ENCODE measurements around the gene SETDB2. TPM values are rescaled to one million over a fixed set of nuclear protein-coding genes. Genes with fewer than 3 reads are reported as not detected.
A peak's percentile ranks its signal among the peaks of the same experiment; 100 is the strongest.

Gene SETDB2
- total RNA-seq, 1 experiment from 2014 or later = 5.9 TPM

DNA sequence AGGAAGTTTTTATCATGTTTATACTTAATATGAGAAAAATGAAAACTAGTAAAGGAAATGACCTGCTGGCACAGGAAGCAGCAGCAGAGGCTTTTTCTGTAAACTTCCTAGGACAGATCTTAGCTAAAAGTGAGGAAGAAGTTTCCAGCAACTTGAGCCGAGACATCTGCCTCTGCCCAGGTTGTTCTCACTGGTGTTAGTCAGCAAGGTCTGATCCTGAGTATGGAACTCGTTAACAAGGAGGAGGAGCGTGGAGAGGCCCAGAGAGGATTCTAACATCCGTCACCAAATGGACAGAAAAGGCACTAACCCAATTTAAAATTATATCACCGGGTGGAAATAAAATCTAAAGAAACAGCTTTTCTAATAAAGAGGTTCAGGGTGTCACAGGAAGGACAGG is 95.2 kb downstream of the SETDB2 start:
- Mint-ChIP-seq H3K4me1 (no peaks in the 10 kb centered on the region), H3K27me3 (ENCODE audit: low read depth) (no peaks in the 10 kb centered on the region), H3K4me3 (no peak overlapping the region), H3K27ac (no peak overlapping the region), H3K9me3 (no peaks in the 10 kb centered on the region), H3K36me3 (peaks cover 26% of the 10 kb centered on the region)
- CTCF ChIA-PET = no interaction called here
- TF ChIP-seq, protein P1, sequence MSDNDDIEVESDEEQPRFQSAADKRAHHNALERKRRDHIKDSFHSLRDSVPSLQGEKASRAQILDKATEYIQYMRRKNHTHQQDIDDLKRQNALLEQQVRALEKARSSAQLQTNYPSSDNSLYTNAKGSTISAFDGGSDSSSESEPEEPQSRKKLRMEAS (CRISPR knock-in tag; IDR thresholded peaks at IDR 0.05) = no peak
- no peak for TF ChIP-seq JAZF1 (CRISPR knock-in tag; IDR thresholded peaks at IDR 0.05)
- TF ChIP-seq ZNF232 (CRISPR knock-in tag; IDR thresholded peaks at IDR 0.05) = no peak
- ATAC-seq (no peak), DNase-seq (ENCODE audit: low spot score) (no peak)
- POLR2A ChIA-PET = no interaction called here

DNA sequence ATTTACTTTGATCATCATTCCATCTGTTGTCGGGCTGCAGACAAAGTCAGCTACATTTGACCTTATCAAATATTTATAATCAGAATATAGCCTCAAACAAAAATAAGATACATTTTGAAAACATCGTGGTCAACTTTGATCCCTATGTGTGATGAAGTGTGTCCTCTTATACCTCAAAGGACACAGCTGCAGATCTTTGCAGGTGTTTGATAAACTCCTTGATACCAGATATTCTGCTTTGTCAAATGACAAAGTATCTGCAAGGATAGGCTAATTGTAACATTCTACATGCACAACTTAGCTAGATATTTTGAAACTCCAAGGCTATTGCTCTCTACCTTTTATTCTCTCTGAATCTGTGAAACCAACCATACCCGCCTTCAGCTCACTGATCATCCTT is 95.7 kb downstream of the SETDB2 start:
- Mint-ChIP-seq H3K4me3 (no peak overlapping the region), H3K27ac (no peak overlapping the region), H3K27me3 (ENCODE audit: low read depth) (no peaks in the 10 kb centered on the region), H3K9me3 (no peaks in the 10 kb centered on the region), H3K4me1 (no peaks in the 10 kb centered on the region), H3K36me3 (peaks cover 29% of the 10 kb centered on the region)
- CTCF ChIA-PET = no interaction called here
- POLR2A ChIA-PET = no interaction called here
- DNase-seq (ENCODE audit: low spot score) (no peak), ATAC-seq (no peak)
- TF ChIP-seq PRRX2 (CRISPR knock-in tag; IDR thresholded peaks at IDR 0.05) (no peak), ZNF219 (CRISPR knock-in tag; IDR thresholded peaks at IDR 0.05; ENCODE audit: borderline replicate concordance) (no peak), ZBTB21 (CRISPR knock-in tag; IDR thresholded peaks at IDR 0.05; ENCODE audit: borderline replicate concordance) (no peak)
- TF ChIP-seq, protein P2, sequence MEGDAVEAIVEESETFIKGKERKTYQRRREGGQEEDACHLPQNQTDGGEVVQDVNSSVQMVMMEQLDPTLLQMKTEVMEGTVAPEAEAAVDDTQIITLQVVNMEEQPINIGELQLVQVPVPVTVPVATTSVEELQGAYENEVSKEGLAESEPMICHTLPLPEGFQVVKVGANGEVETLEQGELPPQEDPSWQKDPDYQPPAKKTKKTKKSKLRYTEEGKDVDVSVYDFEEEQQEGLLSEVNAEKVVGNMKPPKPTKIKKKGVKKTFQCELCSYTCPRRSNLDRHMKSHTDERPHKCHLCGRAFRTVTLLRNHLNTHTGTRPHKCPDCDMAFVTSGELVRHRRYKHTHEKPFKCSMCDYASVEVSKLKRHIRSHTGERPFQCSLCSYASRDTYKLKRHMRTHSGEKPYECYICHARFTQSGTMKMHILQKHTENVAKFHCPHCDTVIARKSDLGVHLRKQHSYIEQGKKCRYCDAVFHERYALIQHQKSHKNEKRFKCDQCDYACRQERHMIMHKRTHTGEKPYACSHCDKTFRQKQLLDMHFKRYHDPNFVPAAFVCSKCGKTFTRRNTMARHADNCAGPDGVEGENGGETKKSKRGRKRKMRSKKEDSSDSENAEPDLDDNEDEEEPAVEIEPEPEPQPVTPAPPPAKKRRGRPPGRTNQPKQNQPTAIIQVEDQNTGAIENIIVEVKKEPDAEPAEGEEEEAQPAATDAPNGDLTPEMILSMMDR (IDR thresholded peaks at IDR 0.05) = no peak
- TF ChIP-seq, protein P3, sequence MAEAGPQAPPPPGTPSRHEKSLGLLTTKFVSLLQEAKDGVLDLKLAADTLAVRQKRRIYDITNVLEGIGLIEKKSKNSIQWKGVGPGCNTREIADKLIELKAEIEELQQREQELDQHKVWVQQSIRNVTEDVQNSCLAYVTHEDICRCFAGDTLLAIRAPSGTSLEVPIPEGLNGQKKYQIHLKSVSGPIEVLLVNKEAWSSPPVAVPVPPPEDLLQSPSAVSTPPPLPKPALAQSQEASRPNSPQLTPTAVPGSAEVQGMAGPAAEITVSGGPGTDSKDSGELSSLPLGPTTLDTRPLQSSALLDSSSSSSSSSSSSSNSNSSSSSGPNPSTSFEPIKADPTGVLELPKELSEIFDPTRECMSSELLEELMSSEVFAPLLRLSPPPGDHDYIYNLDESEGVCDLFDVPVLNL (CRISPR knock-in tag; IDR thresholded peaks at IDR 0.05; ENCODE audit: borderline replicate concordance, low read depth) = no peak
- TF ChIP-seq, protein P4, sequence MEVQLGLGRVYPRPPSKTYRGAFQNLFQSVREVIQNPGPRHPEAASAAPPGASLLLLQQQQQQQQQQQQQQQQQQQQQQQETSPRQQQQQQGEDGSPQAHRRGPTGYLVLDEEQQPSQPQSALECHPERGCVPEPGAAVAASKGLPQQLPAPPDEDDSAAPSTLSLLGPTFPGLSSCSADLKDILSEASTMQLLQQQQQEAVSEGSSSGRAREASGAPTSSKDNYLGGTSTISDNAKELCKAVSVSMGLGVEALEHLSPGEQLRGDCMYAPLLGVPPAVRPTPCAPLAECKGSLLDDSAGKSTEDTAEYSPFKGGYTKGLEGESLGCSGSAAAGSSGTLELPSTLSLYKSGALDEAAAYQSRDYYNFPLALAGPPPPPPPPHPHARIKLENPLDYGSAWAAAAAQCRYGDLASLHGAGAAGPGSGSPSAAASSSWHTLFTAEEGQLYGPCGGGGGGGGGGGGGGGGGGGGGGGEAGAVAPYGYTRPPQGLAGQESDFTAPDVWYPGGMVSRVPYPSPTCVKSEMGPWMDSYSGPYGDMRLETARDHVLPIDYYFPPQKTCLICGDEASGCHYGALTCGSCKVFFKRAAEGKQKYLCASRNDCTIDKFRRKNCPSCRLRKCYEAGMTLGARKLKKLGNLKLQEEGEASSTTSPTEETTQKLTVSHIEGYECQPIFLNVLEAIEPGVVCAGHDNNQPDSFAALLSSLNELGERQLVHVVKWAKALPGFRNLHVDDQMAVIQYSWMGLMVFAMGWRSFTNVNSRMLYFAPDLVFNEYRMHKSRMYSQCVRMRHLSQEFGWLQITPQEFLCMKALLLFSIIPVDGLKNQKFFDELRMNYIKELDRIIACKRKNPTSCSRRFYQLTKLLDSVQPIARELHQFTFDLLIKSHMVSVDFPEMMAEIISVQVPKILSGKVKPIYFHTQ (CRISPR knock-in tag; IDR thresholded peaks at IDR 0.05) = no peak
- TF ChIP-seq, protein P5, sequence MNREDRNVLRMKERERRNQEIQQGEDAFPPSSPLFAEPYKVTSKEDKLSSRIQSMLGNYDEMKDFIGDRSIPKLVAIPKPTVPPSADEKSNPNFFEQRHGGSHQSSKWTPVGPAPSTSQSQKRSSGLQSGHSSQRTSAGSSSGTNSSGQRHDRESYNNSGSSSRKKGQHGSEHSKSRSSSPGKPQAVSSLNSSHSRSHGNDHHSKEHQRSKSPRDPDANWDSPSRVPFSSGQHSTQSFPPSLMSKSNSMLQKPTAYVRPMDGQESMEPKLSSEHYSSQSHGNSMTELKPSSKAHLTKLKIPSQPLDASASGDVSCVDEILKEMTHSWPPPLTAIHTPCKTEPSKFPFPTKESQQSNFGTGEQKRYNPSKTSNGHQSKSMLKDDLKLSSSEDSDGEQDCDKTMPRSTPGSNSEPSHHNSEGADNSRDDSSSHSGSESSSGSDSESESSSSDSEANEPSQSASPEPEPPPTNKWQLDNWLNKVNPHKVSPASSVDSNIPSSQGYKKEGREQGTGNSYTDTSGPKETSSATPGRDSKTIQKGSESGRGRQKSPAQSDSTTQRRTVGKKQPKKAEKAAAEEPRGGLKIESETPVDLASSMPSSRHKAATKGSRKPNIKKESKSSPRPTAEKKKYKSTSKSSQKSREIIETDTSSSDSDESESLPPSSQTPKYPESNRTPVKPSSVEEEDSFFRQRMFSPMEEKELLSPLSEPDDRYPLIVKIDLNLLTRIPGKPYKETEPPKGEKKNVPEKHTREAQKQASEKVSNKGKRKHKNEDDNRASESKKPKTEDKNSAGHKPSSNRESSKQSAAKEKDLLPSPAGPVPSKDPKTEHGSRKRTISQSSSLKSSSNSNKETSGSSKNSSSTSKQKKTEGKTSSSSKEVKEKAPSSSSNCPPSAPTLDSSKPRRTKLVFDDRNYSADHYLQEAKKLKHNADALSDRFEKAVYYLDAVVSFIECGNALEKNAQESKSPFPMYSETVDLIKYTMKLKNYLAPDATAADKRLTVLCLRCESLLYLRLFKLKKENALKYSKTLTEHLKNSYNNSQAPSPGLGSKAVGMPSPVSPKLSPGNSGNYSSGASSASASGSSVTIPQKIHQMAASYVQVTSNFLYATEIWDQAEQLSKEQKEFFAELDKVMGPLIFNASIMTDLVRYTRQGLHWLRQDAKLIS (CRISPR knock-in tag; IDR thresholded peaks at IDR 0.05; ENCODE audit: borderline replicate concordance) = no peak
- TF ChIP-seq, protein P6, sequence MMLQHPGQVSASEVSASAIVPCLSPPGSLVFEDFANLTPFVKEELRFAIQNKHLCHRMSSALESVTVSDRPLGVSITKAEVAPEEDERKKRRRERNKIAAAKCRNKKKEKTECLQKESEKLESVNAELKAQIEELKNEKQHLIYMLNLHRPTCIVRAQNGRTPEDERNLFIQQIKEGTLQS (CRISPR knock-in tag; conservative IDR thresholded peaks at IDR 0.05) = no peak

DNA sequence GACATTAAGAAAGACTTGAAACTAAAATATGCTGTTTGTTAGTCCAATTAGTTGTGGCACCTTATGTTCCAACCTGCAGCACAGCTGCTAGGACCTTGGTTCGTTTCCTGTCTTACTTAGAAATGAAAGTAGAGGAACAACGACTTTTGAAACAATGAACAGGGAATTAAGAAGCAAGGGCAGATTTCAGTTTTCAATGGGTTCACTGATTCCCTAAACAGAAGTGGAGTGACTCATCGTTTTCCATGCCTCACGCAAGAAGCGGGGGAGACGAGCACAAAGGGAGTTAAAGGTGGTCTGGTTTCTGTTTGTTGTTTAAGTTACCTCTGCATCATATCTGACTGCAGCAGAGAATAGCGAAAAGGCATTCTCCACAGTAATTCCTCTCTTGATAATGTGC is 96.5 kb downstream of the SETDB2 start:
- POLR2A ChIA-PET = no interaction called here
- no peak overlapping the region for H3K4me3 Mint-ChIP-seq
- CTCF ChIA-PET = no interaction called here
- no peaks in the 10 kb centered on the region for H3K27me3 Mint-ChIP-seq (ENCODE audit: low read depth)
- H3K36me3 Mint-ChIP-seq = peaks cover 29% of the 10 kb centered on the region
- no peaks in the 10 kb centered on the region for H3K9me3 Mint-ChIP-seq
- H3K4me1 Mint-ChIP-seq = no peaks in the 10 kb centered on the region
- peak overlapping the region; percentile 80; the same call in 1 of the 2 replicates for H3K27ac Mint-ChIP-seq
- ATAC-seq (no peak), DNase-seq (ENCODE audit: low spot score) (no peak)
- no peak for TF ChIP-seq CREM (CRISPR knock-in tag; IDR thresholded peaks at IDR 0.05)
- no peak for TF ChIP-seq SMAD3 (CRISPR knock-in tag; IDR thresholded peaks at IDR 0.05; ENCODE audit: borderline replicate concordance)
- TF ChIP-seq, protein P7, sequence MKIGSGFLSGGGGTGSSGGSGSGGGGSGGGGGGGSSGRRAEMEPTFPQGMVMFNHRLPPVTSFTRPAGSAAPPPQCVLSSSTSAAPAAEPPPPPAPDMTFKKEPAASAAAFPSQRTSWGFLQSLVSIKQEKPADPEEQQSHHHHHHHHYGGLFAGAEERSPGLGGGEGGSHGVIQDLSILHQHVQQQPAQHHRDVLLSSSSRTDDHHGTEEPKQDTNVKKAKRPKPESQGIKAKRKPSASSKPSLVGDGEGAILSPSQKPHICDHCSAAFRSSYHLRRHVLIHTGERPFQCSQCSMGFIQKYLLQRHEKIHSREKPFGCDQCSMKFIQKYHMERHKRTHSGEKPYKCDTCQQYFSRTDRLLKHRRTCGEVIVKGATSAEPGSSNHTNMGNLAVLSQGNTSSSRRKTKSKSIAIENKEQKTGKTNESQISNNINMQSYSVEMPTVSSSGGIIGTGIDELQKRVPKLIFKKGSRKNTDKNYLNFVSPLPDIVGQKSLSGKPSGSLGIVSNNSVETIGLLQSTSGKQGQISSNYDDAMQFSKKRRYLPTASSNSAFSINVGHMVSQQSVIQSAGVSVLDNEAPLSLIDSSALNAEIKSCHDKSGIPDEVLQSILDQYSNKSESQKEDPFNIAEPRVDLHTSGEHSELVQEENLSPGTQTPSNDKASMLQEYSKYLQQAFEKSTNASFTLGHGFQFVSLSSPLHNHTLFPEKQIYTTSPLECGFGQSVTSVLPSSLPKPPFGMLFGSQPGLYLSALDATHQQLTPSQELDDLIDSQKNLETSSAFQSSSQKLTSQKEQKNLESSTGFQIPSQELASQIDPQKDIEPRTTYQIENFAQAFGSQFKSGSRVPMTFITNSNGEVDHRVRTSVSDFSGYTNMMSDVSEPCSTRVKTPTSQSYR (CRISPR knock-in tag; IDR thresholded peaks at IDR 0.05) = no peak
- TF ChIP-seq ZNF121 (CRISPR knock-in tag; IDR thresholded peaks at IDR 0.05) = no peak
- TF ChIP-seq GABPB1 (CRISPR knock-in tag; IDR thresholded peaks at IDR 0.05) = no peak
